NOMO-1 treated with DMSO at 0.1 percent for 48 hours (cell line): Measurements from ENCODE around the gene CHST7.

Experiments
- DNase-seq: peaks from one replicate; lab custom pipeline; 2025; ENCODE audit not compliant: unreplicated experiment; lab: John Stamatoyannopoulos, UW

Gene CHST7

DNA sequence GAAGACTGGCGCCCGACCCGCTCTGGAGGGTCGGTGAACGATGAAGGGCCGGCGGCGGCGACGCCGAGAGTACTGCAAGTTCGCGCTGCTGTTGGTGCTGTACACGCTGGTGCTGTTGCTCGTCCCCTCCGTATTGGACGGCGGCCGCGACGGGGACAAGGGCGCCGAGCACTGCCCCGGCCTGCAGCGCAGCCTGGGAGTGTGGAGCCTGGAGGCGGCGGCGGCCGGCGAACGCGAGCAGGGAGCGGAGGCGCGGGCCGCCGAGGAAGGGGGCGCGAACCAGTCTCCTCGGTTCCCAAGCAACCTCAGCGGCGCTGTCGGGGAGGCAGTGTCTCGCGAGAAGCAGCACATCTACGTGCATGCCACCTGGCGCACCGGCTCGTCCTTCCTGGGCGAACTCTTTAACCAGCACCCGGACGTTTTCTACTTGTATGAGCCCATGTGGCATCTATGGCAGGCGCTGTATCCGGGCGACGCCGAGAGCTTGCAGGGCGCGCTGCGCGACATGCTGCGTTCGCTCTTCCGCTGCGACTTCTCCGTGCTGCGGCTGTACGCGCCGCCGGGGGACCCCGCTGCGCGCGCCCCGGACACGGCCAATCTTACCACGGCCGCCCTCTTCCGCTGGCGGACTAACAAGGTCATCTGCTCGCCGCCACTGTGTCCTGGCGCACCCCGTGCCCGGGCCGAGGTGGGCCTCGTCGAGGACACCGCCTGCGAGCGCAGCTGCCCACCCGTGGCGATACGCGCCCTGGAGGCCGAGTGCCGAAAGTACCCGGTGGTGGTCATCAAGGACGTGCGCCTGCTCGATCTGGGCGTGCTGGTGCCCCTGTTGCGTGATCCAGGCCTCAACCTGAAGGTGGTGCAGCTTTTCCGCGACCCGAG is 568 bp downstream of the CHST7 start:
- DNase-seq, result no peak

DNA sequence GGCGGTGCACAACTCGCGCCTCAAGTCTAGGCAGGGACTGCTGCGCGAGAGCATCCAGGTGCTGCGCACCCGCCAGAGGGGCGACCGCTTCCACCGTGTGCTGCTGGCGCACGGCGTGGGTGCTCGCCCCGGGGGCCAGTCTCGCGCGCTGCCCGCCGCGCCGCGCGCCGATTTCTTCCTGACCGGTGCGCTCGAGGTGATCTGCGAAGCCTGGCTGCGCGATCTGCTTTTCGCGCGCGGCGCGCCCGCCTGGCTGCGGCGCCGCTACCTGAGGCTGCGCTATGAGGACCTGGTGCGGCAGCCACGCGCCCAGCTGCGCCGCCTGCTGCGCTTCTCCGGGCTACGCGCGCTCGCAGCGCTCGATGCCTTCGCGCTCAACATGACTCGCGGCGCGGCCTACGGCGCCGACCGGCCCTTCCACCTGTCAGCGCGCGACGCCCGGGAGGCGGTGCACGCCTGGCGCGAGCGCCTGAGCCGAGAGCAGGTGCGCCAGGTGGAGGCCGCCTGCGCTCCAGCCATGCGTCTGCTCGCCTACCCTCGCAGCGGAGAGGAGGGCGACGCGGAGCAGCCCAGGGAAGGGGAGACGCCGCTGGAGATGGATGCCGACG is 1.3 kb downstream of the CHST7 start:
- DNase-seq, result peak; percentile 5

DNA sequence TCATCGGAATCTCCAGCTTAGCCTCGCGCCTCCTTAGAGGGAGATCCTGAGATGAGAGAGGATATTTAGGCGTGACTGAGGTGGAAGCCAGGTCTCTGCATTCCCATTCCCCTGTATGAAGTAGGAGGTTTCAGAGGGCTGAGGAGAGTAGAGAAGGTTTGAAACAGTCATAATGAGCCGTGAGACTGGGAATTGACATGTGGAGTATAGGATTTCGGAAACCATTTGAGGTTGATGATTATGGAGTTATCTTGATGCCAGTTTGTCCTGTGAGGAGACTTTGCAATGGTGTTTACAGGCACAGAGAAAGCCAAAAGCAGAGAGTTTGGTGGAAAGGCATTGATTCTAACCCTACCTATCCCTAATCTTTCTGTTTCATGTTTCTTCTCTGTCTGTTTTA is 2.0 kb downstream of the CHST7 start:
- no peak for DNase-seq

DNA sequence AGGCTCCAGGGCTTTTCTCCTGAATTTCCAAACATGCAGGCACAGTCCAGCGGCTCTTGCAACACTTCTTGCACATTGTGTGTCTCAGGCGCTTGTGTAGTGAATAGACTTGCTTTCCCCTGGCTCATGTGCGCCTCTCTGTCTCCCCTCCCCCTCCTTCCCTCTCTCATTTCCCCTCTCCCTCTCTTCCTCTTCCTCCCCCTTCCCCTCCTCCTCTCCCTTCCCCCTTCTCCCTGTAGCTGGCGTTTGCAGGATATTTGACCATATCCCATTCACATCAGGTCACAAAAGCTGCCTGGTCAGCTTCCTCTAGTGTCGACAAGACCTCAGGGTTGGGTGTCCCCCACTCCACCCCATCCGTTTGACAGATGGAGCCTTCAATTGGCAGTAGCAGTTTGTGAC is 2.4 kb downstream of the CHST7 start:
- peak; percentile 12 for DNase-seq

DNA sequence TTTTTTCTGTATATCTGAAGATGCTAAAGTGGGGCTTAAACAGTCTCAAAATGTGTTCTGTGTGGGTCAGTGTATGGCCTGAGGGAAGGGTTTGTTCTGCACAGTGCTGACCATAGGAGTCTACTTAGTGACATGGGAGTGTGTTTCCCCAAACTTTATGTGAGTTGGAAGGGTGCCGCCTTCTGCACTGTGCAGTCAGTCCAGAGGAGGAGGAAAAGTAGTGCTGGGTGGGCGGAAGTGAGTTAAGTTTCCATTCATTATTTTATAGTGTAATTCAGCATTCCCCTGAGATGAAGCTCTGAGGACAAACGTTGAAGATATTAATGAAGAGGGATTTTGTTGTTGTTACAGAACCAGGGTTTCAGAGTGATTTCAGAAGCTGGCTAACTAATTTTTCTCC is 2.9 kb downstream of the CHST7 start:
- DNase-seq, result no peak

DNA sequence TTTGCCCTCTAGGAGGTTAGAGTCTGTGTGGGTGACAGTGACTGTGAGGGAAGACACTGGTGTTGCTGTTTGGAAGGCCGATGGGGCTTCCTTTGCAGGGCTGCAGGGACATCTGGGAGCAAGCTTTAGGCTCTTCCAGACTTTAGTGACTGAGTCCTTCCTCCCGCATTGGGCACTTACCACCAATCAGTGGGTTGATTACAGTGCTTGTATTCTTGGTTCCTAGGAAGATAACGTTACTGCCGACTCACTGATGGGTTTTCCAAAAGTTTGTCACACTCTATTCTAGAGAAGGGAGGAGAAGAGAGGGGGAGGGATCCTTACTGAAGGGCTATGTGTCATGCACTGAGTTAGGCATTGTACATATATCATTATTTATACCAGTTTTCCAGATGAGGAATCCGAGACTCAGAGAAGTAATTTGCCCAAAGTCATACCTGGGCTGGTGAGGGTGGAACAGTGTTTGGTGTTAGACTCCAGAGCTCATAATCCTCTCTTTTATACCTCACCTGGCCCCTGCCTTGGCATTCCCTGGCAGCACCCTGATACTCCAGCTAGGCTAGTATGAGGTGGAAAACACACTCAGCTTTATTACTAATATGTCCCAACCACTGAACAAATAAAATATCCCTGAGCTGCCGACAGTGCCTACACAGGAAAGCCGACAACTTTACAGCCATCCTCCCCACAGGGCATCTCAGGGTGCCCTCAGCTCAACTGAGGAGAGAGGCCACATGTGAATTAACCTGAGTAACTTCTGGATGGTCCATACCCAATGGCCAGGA is 3.8 kb downstream of the CHST7 start:
- DNase-seq, result no peak

DNA sequence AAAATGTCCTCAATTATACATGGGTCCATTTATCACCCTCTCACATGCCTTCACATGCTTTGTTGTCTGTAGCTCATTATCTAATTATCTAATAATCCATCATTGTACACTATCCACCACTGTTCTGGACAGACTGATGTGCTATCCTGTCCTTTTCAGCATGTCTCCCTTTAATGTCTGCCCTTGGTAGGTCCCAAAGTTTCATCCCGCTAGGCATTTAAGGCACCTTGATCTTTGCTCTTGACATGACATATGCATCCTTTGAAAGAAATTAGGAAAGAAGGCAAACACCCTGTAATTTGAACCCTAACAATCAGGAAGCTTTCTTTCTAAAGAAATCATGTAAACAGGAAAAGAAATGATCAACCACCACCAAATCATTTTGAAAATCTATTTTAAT is 5.7 kb downstream of the CHST7 start:
- DNase-seq, result no peak

DNA sequence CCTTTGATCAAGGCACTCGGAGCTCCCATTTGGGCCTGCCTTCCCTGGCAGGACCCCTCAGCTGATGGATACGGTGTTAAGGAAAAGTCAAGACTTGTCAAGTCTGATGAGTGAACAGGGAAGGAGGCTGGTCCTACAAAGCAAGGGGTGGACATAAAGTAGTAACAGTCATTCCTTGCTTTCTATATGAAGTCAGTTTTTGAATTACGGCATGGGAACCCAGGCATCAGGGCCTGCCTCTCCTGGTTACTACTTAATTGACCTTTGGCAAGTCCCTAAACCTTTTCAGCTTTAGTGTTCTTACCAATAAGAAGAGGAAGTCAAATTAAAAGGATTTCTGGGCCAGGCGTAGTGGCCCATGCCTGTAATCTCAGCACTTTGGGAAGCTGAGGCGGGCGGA is 7.0 kb downstream of the CHST7 start:
- no peak for DNase-seq

DNA sequence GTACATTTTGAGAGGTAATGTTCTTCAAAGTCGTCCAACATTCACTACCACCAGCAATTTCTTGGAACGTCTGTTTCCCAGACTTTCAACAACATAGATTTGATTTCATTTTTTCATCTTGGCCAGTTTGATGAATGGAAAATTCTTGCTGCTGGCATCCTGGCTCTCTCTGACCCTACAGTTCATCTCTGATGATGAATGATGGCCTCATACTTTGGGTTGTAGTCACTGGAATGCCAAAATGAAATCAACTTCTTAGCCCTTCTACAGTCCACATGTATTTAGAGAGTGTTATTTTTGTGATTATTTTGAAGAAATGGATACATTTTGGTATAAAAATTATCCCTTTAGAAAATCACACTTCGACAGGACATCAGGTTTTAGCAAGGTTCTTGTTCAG is 8.8 kb downstream of the CHST7 start:
- DNase-seq, result no peak

DNA sequence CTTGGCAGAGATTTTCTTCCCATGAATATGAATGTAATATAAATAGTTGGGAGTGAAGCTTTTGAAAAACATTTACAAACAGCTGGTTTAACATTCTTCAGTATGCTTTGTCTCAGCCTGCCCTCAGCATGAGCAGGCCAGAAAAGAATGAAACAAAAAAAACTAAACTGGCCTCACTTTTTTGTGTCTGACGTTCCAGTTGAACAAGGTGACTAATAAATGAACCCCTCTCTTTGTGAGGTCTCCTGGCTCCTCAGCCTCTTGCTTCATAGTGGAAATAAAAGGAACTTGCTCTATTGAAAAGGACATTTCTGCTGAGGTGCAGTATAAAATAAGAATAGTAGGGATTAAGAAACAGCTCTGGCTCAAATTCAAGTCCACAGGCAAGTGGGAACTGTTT is 9.4 kb downstream of the CHST7 start:
- peak; percentile 23 for DNase-seq

DNA sequence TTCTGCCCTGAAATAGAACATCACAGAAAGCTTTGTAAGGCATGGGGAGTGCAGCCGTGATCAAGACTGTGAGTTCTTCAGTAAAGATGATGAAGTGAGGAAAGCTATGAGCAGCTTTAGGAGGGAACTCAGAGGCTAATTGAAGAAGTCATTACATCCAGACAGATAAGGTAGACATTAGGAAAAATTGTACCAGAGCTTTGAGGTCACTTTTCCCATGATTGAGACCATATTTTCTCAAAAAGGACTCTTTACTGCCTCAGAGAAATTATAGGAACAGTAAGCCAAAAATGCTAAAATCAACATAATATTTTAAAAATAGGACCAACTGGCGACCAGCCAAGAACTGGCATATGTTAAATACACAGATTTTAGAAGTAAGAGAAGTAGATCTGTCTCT is 11.2 kb downstream of the CHST7 start:
- no peak for DNase-seq

DNA sequence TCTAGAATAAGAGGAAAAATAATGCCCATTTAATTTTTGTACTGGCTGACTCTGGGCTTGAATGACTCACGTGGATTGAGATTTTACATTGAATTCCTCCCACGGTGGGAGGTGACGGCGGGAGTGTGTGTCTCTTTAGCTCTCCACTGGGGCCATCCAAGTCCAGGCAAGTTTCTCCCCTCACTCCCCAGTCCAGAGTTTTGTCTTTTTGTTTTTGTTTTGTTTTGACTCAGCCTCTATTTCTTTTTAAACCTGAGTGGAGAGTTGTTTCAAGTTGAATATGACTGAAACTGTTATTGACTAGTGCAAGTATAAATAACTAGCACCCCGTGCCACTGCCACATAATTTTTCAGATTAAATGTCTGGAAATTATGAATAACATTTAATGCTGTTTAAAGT is 13.6 kb downstream of the CHST7 start:
- DNase-seq, result no peak

DNA sequence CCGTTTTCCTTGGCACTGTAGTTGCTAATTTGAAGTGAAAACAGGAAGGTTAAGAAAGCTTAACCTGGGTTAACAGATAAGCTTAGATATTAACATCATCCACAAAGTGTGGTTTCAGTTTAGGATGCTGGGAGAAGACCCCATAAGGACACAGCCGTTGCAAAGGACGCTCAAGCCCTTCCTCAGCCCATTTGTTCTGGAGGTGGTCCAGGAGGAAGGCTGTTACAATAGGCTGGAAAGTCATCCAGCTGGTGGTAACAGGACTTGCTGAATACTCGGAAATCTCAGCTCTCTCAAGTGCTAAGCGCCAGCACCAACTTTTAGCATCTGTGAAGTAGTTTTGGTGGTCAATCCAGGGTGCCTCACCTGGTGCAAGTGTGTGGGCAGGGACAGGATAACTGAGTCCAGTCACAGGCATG is 14.2 kb downstream of the CHST7 start:
- no peak for DNase-seq

DNA sequence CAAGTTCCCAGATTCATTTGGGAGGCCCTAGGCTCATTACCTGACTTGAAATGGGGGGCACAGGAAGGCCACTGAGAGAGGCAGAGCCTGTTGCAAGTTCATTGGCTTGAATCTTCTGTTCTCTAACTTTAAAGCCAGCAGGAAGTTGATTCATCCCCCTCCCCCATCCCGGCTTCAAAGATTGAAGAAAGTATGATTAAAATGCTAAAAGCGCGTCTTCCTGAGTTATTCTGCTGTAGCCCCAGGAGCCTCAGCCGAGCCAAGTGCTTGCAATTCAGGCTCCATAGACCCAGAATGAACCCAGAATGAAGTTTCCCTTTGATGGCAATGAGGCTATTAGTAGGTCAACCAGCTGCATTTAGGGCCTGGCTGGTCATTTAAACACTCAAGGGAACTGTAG is 14.7 kb downstream of the CHST7 start:
- peak; percentile 5 for DNase-seq

DNA sequence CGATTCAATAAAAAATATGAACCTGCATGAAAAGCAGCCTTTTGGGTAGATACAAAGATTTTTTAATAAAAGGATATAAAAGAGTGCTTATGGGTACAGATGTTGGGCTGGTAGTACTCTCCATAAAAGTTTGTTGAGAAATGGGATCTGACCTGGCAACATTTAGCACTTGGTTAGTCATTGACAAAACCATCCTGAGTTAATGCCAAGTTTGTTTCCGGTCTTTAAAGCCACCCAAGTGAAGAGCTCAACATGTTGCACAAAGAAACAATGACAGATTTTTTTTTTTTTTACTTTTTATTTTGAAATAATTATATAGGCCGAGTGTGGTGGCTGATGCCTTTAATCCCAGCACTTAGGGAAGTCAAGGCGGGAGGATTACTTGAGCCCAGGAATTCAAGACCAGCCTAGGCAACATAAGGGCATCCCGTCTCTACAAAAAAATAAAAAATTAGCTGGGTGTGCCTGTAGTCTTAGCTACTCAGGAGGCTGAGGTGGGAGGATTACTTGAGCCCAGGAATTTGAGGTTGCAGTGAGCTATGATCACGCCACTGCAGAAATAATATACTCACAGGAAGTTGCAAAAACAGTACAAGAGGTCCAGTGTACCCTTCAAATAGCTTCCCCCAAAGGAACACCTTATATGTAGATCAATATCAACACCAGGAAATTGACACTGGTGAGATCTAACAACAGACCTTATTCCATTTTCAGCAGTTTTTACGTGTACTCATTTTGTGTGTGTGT is 16.6 kb downstream of the CHST7 start:
- no peak for DNase-seq

DNA sequence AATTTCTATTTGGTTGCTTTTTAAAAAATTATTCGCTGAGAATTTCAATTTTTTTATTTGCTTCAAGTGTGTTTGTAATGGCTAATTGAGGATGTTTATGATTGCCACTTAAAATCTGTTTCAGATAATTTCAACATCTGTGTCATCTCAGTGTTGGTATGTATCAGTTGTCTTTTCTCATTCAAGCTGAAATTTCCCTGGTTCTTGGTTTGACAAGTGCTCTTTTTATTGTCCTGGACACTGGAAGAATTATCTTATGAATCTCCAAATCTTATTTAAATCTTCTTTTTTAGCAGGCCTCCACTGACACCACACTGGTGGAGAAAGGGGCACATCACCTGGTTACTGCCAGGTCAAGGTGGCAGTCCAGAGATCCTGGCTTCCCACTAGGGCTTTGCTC is 21.5 kb downstream of the CHST7 start:
- no peak for DNase-seq

DNA sequence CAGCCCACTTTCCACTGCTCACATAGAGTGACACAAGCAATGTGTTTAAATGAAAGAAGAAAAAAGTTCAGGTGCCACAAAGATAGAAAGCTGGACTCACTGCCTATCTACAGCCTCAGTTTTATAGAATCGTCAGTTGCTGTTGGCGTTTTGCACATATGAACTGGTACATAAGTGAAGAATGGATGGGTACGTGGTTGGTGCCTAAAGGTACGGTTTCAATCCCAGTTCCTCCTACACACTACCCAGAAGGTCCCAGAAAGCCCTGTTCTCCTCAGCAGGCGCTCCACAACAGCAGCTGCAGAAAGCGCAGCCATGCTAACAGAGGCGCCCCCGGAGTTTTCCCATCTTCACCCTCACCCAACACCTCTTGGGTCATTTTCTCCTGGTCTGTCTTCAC is 23.6 kb downstream of the CHST7 start:
- DNase-seq, result no peak

DNA sequence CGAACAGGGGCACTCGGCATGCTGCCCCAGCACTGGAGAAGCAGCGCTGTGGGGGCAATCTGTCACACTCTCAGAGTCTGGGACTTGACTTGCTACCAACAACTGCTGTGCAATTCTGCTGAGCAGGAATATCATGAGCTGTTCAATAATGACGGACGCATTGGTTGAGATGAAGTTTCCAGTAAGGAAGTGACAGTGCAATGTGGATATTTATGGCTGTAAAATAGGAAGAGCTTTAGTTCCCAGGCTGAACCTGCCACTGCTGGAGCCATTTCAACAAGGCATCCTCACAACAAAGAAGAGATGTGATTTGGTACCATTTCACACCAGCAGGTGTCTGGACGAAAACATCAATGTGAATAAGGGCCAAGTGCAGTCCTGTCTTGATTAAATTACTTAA is 24.2 kb downstream of the CHST7 start:
- DNase-seq, result no peak

DNA sequence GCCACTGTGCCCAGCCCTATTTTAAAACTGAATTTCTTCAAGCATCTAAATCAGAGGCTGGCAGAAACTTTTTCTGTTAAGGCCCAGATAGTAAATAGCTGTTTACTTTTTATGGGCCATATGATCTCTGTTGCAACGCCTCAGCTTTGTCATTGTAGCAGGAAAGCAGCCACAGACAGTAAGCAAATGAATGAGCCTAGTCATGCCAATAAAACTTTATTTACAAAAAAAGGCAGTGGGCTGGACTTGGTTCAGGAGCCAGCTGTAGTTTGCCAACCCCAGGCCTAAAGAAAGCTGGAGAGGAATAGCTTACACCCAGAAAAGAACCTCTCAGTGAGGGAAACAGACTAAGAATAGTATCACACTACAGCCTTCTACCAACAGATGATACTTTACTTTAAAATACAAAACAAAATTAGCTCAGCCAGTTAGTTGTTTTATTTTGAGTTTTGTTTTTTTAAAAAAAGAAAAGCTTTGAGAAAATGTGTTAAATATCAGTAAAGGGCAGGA is 25.5 kb downstream of the CHST7 start:
- DNase-seq, result no peak

DNA sequence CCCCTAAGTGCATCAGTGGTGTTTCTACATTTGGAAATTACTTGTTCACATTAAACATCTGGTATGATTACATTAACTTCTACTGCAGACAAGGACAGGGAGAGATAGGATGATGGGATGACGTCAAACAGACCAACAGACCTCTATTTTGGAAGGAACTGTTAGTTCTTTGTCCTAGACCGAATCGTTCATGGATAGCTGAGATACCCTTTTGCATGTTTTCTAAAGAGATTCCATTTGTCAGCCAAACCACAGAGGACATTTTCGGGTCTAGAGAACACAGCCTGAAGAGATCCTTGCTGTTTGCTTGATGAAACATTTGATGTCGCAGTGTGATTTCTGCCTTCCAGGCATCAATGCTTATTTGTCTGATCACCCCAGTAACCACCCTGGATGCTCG is 27.7 kb downstream of the CHST7 start:
- DNase-seq, result no peak

DNA sequence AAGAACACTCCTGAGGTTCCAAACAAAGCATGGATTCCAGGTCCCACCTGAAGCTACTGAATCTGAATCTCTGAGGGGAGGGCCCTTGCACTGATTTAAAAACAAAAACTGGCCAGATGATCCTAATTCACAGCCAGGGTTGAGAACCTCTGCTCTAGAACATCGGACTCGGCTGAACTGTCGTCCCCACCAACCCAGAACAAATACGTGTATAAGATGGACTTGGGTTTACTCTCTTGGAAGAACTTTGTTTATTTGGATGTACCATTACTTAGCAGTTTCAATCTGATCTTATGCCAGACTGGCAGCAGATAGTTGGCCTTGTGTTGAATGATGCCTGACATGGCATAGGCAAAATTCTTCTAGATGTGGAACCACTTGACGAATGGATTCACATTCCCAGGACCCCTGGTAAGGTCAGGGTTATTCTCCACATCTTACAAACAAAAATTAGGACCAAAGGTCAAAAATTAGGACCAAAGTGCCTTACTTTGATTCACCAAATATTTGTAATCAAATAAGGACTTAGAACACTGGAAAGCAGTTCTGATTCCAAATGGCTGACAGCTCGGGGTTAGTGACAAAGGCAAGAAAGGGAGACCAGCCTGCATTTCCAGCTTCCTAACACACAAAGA is 29.0 kb downstream of the CHST7 start:
- no peak for DNase-seq
